ENCODE measurements around the gene FAM167B. TPM values are rescaled to one million over a fixed set of nuclear protein-coding genes. Genes with fewer than 3 reads are reported as not detected.
A peak's percentile ranks its signal among the peaks of the same experiment; 100 is the strongest.

The FAM167B gene
- 0.19 and 0.24 TPM in 2 replicates for total RNA-seq (2014; rRNA removed; shearing (Covaris generic))

- Histone ChIP-seq H3K27me3 (replicated peaks) (no peaks in the 10 kb centered on the region), H3K27ac (no peak within 1 kb of the TSS), H3K4me1 (replicated peaks) (peaks cover 33% of the 10 kb centered on the region), H3K4me3 (no peak within 1 kb of the TSS), H3K36me3 (no peaks in the 10 kb centered on the region), H3K9me3 (replicated peaks) (no peaks in the 10 kb centered on the region)
- peak in 1 of 2 experiments; percentile 28 for DNase-seq (ENCODE audit: low read depth in 1 of 2, low spot score in 2 of 2)
Measured at GRCh38 chr1:32246888-32247273, at the start of gene FAM167B. TSS of gene FAM167B (plus strand) at chr1:32247222. CDS start at chr1:32247422, 200 bp downstream.

- Histone ChIP-seq H3K4me1 (replicated peaks) (peaks cover 18% of the 10 kb centered on the region), H3K4me3 (no peak overlapping the region), H3K9me3 (replicated peaks) (no peaks in the 10 kb centered on the region), H3K36me3 (peaks cover 62% of the 10 kb centered on the region), H3K27ac (no peak overlapping the region), H3K27me3 (replicated peaks) (no peaks in the 10 kb centered on the region)
- no peak for DNase-seq (ENCODE audit: low read depth in 1 of 2, low spot score in 2 of 2)
Measured at GRCh38 chr1:32197837-32198236, 49.2 kb upstream of the FAM167B start.

- Histone ChIP-seq H3K27me3 (replicated peaks) (no peaks in the 10 kb centered on the region), H3K4me1 (replicated peaks) (peaks cover 18% of the 10 kb centered on the region), H3K9me3 (replicated peaks) (no peaks in the 10 kb centered on the region), H3K36me3 (peaks cover 56% of the 10 kb centered on the region), H3K4me3 (no peak overlapping the region), H3K27ac (no peak overlapping the region)
- no peak for DNase-seq (ENCODE audit: low read depth in 1 of 2, low spot score in 2 of 2)
Measured at GRCh38 chr1:32198237-32199042, 48.6 kb upstream of the FAM167B start.

- H3K4me1 ChIP-seq (replicated peaks): peaks cover 18% of the 10 kb centered on the region
- no peak overlapping the region for H3K4me3 ChIP-seq
- H3K27me3 ChIP-seq (replicated peaks): no peaks in the 10 kb centered on the region
- no peak for DNase-seq (ENCODE audit: low read depth in 1 of 2, low spot score in 2 of 2)
- no peak overlapping the region for H3K27ac ChIP-seq
- H3K36me3 ChIP-seq: peaks cover 49% of the 10 kb centered on the region
- no peaks in the 10 kb centered on the region for H3K9me3 ChIP-seq (replicated peaks)
Measured at GRCh38 chr1:32199043-32199716, 47.8 kb upstream of the FAM167B start.

- peak overlapping the region; percentile 49; the same call in 1 of the 2 replicates for H3K4me3 ChIP-seq
- DNase-seq (ENCODE audit: low read depth in 1 of 2, low spot score in 2 of 2): no peak
- H3K4me1 ChIP-seq (replicated peaks): peaks cover 18% of the 10 kb centered on the region
- no peaks in the 10 kb centered on the region for H3K9me3 ChIP-seq (replicated peaks)
- H3K27ac ChIP-seq: no peak overlapping the region; the same call in 1 of the 2 replicates
- peaks cover 44% of the 10 kb centered on the region for H3K36me3 ChIP-seq
- H3K27me3 ChIP-seq (replicated peaks): no peaks in the 10 kb centered on the region
Measured at GRCh38 chr1:32199717-32200072, 47.3 kb upstream of the FAM167B start.

- peak; percentile 62 to 76 for DNase-seq (ENCODE audit: low read depth in 1 of 2, low spot score in 2 of 2)
- Histone ChIP-seq H3K4me3 (peak within 1 kb of the TSS; percentile 49), H3K4me1 (replicated peaks) (peaks cover 24% of the 10 kb centered on the region), H3K9me3 (replicated peaks) (no peaks in the 10 kb centered on the region), H3K27me3 (replicated peaks) (no peaks in the 10 kb centered on the region), H3K36me3 (peaks cover 36% of the 10 kb centered on the region), H3K27ac (peak within 1 kb of the TSS; percentile 29)
Measured at GRCh38 chr1:32200226-32201010, 46.6 kb upstream of the FAM167B start, which contains the start of gene CCDC28B. TSS of gene CCDC28B (plus strand) at chr1:32200595. CDS start at chr1:32201936, 1,341 bp downstream.

- DNase-seq (ENCODE audit: low read depth in 1 of 2, low spot score in 2 of 2): peak; percentile 52 to 77
- Histone ChIP-seq H3K27me3 (replicated peaks) (no peaks in the 10 kb centered on the region), H3K36me3 (peaks cover 30% of the 10 kb centered on the region), H3K4me1 (replicated peaks) (peaks cover 29% of the 10 kb centered on the region), H3K9me3 (replicated peaks) (no peaks in the 10 kb centered on the region), H3K4me3 (peak overlapping the region; percentile 49), H3K27ac (peak overlapping the region; percentile 29)
Measured at GRCh38 chr1:32201011-32201855, 45.8 kb upstream of the FAM167B start.

- H3K27me3 ChIP-seq (replicated peaks): no peaks in the 10 kb centered on the region
- no peaks in the 10 kb centered on the region for H3K9me3 ChIP-seq (replicated peaks)
- peak overlapping the region; percentile 55 for H3K4me3 ChIP-seq
- peaks cover 20% of the 10 kb centered on the region for H3K36me3 ChIP-seq
- H3K27ac ChIP-seq: peak overlapping the region; percentile 64
- DNase-seq (ENCODE audit: low read depth in 1 of 2, low spot score in 2 of 2): no peak
- H3K4me1 ChIP-seq (replicated peaks): peaks cover 28% of the 10 kb centered on the region
Measured at GRCh38 chr1:32204943-32205361, 42.1 kb upstream of the FAM167B start.

- H3K36me3 ChIP-seq: peaks cover 20% of the 10 kb centered on the region
- H3K4me3 ChIP-seq: peak within 1 kb of the TSS; percentile 55
- peak; percentile 71 to 85 for DNase-seq (ENCODE audit: low read depth in 1 of 2, low spot score in 2 of 2)
- peak within 1 kb of the TSS; percentile 64 for H3K27ac ChIP-seq
- H3K4me1 ChIP-seq (replicated peaks): peaks cover 26% of the 10 kb centered on the region
- H3K9me3 ChIP-seq (replicated peaks): no peaks in the 10 kb centered on the region
- H3K27me3 ChIP-seq (replicated peaks): no peaks in the 10 kb centered on the region
Measured at GRCh38 chr1:32205401-32206370, 41.3 kb upstream of the FAM167B start, which contains the start of gene IQCC. TSS of gene IQCC (plus strand) at chr1:32205671. CDS start at chr1:32205682, 11 bp downstream.

- Histone ChIP-seq H3K36me3 (peaks cover 20% of the 10 kb centered on the region), H3K27me3 (replicated peaks) (no peaks in the 10 kb centered on the region), H3K27ac (no peak overlapping the region), H3K4me3 (no peak overlapping the region), H3K4me1 (replicated peaks) (peaks cover 15% of the 10 kb centered on the region), H3K9me3 (replicated peaks) (no peaks in the 10 kb centered on the region)
- no peak for DNase-seq (ENCODE audit: low read depth in 1 of 2, low spot score in 2 of 2)
Measured at GRCh38 chr1:32208469-32208868, 38.6 kb upstream of the FAM167B start.

- DNase-seq (ENCODE audit: low read depth in 1 of 2, low spot score in 2 of 2): no peak
- no peaks in the 10 kb centered on the region for H3K27me3 ChIP-seq (replicated peaks)
- peaks cover 15% of the 10 kb centered on the region for H3K4me1 ChIP-seq (replicated peaks)
- no peaks in the 10 kb centered on the region for H3K9me3 ChIP-seq (replicated peaks)
- no peak within 1 kb of the TSS for H3K27ac ChIP-seq
- H3K36me3 ChIP-seq: peaks cover 24% of the 10 kb centered on the region
- no peak within 1 kb of the TSS for H3K4me3 ChIP-seq
Measured at GRCh38 chr1:32208891-32209328, 38.1 kb upstream of the FAM167B start, which contains the start of gene DCDC2B. TSS of gene DCDC2B (plus strand) at chr1:32209089. CDS start at chr1:32209094, 5 bp downstream.
